C4-2B (cell line): ENCODE measurements around the gene DISP3.

ENCODE experiments used
- ZFX ChIP-seq: fragments of 450-650 bp; IDR thresholded peaks from 2 replicates; pipeline ENCODE4 v1.6.1; 2017
- TF ChIP-seq, protein P1 (sequence below): fragments of 450-650 bp; conservative IDR thresholded peaks from 2 replicates; pipeline ENCODE4 v1.5.1; 2017; ENCODE audit warnings: mild to moderate bottlenecking

DNA sequence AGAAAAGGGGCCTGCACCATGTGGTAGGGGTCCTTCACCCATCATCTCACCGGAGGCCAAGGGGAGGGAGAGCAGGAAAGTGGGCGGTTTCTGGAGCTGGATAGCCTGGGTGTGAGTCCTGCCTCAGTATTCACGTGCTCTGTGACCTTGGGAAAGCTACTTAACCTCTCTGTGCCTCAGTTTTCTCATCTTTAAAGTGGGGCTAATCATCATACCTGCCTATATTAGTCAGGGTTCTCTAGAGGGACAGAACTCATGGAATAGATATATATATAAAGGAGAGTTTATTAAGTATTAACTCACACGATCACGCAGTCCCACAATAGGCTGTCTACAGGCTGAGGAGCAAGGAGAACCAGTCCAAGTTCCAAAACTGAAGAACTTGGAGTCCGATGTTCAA is 96.6 kb downstream of the DISP3 start:
- TF ChIP-seq, protein P1, sequence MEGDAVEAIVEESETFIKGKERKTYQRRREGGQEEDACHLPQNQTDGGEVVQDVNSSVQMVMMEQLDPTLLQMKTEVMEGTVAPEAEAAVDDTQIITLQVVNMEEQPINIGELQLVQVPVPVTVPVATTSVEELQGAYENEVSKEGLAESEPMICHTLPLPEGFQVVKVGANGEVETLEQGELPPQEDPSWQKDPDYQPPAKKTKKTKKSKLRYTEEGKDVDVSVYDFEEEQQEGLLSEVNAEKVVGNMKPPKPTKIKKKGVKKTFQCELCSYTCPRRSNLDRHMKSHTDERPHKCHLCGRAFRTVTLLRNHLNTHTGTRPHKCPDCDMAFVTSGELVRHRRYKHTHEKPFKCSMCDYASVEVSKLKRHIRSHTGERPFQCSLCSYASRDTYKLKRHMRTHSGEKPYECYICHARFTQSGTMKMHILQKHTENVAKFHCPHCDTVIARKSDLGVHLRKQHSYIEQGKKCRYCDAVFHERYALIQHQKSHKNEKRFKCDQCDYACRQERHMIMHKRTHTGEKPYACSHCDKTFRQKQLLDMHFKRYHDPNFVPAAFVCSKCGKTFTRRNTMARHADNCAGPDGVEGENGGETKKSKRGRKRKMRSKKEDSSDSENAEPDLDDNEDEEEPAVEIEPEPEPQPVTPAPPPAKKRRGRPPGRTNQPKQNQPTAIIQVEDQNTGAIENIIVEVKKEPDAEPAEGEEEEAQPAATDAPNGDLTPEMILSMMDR, result no peak
- no peak for TF ChIP-seq ZFX
